IMR-90 (cell line): ENCODE measurements around the gene NDEL1. TPM values are rescaled to one million over a fixed set of nuclear protein-coding genes. Genes with fewer than 3 reads are reported as not detected.

Experiments
- ATAC-seq: fragments of 200-7000 bp; cut with Tn5 transposase; 2 replicates; pipeline ENCODE4 v1.9.1; 2020; ENCODE audit warnings: low read depth, mild to moderate bottlenecking, moderate library complexity
- BruUV-seq: library from RNA; stranded (reverse); fragments of 400-500 nt; replicated peaks from 2 replicates; lab custom pipeline; 2021; lab: Mats Ljungman, UMichigan
- CTCF ChIA-PET: fragments of 300-600 bp; formaldehyde crosslinking; extraction: SDS; loops from one replicate; lab custom pipeline; 2021; ENCODE audit warnings: antibody characterized with exemption; lab: Yijun Ruan, JAX
- POLR2A ChIA-PET: fragments of 300-600 bp; sonication (Branson Sonifier 250); formaldehyde crosslinking; loops from one replicate; lab custom pipeline; 2022; ENCODE audit warnings: antibody characterized with exemption; ENCODE audit not compliant: unreplicated experiment; lab: Charles Lee
- DNase-seq: peaks from one replicate; pipeline ENCODE4 v3.0.0; 2013
- H2AFZ ChIP-seq: replicated peaks from 2 replicates; pipeline ENCODE3; 2013; ENCODE audit warnings: low read length, mild to moderate bottlenecking; ENCODE audit not compliant: poor library complexity
- H2AK5ac ChIP-seq: 2 replicates; pipeline ENCODE4 v1.6.1; 2013; ENCODE audit warnings: low read depth, low read length, inconsistent platforms
- H2AK9ac ChIP-seq: replicated peaks from 2 replicates; pipeline ENCODE3; 2013; ENCODE audit warnings: mild to moderate bottlenecking, low read depth, low read length, moderate library complexity; ENCODE audit not compliant: poor library complexity
- H2BK120ac ChIP-seq: 2 replicates; pipeline ENCODE4 v1.6.1; 2013; ENCODE audit warnings: low read depth, low read length, inconsistent platforms
- H2BK15ac ChIP-seq: 3 replicates; pipeline ENCODE4 v1.6.1; 2013; ENCODE audit warnings: low read depth, low read length, inconsistent platforms
- H2BK20ac ChIP-seq: 2 replicates; pipeline ENCODE4 v1.6.1; 2013; ENCODE audit warnings: low read depth, mild to moderate bottlenecking, inconsistent platforms, low read length, moderate library complexity
- H2BK5ac ChIP-seq: 2 replicates; pipeline ENCODE4 v1.6.1; 2013; ENCODE audit warnings: mild to moderate bottlenecking, low read depth, low read length, inconsistent platforms; ENCODE audit not compliant: poor library complexity, severe bottlenecking
- H3K14ac ChIP-seq: replicated peaks from 2 replicates; pipeline ENCODE4 v1.6.1; 2013; ENCODE audit warnings: low read depth, low read length, inconsistent platforms
- H3K18ac ChIP-seq: 2 replicates; pipeline ENCODE4 v1.6.1; 2013; ENCODE audit warnings: low read depth, low read length, control low read depth
- H3K23ac ChIP-seq: 2 replicates; pipeline ENCODE4 v1.6.1; 2013; ENCODE audit warnings: low read depth, low read length, inconsistent platforms
- H3K27ac ChIP-seq: 2 replicates; pipeline ENCODE4 v1.5.1; 2013; ENCODE audit warnings: mild to moderate bottlenecking, control low read depth, low read length; ENCODE audit not compliant: insufficient read depth
- H3K27me3 ChIP-seq: 2 replicates; pipeline ENCODE4 v1.6.1; 2013; ENCODE audit warnings: low read length; ENCODE audit not compliant: control insufficient read depth, insufficient read depth
- H3K36me3 ChIP-seq: 2 replicates; pipeline ENCODE4 v1.6.1; 2013; ENCODE audit warnings: low read length, mixed read lengths; ENCODE audit not compliant: control insufficient read depth, insufficient read depth
- H3K4ac ChIP-seq: 2 replicates; pipeline ENCODE4 v1.6.1; 2013; ENCODE audit warnings: low read depth, low read length, inconsistent platforms
- H3K4me1 ChIP-seq: 2 replicates; pipeline ENCODE4 v1.6.1; 2013; ENCODE audit warnings: low read length, mixed read lengths; ENCODE audit not compliant: control insufficient read depth, insufficient read depth
- H3K4me2 ChIP-seq: 2 replicates; pipeline ENCODE4 v1.6.1; 2013; ENCODE audit warnings: low read depth, mild to moderate bottlenecking, control low read depth, low read length, moderate library complexity
- H3K4me3 ChIP-seq: 2 replicates; pipeline ENCODE4 v1.5.1; 2013; ENCODE audit warnings: low read depth, mild to moderate bottlenecking, control low read depth, low read length, moderate library complexity; ENCODE audit not compliant: insufficient read depth
- H3K56ac ChIP-seq: 2 replicates; pipeline ENCODE4 v1.6.1; 2013; ENCODE audit warnings: low read length, inconsistent platforms; ENCODE audit not compliant: insufficient read depth; ENCODE audit errors: extremely low read depth
- H3K79me1 ChIP-seq, 2 experiments: 2 replicates each; pipeline ENCODE4 v1.6.1; 2013; ENCODE audit warnings: low read length in 2 of 2, inconsistent platforms in 1 of 2, low read depth in 1 of 2
- H3K9ac ChIP-seq: 2 replicates; pipeline ENCODE4 v1.6.1; 2013; ENCODE audit warnings: low read depth, low read length, control low read depth
- H3K9me1 ChIP-seq: 2 replicates; pipeline ENCODE4 v1.6.1; 2013; ENCODE audit warnings: low read length, inconsistent platforms; ENCODE audit not compliant: insufficient read depth
- H3K9me3 ChIP-seq: 2 replicates; pipeline ENCODE4 v1.6.1; 2013; ENCODE audit warnings: low read length; ENCODE audit not compliant: control insufficient read depth, insufficient read depth
- H4K20me1 ChIP-seq: 2 replicates; pipeline ENCODE4 v1.6.1; 2013; ENCODE audit warnings: low read length, inconsistent platforms; ENCODE audit not compliant: insufficient read depth
- H4K5ac ChIP-seq: 2 replicates; pipeline ENCODE4 v1.6.1; 2013; ENCODE audit warnings: mild to moderate bottlenecking, low read depth, low read length, control low read depth
- H4K8ac ChIP-seq, 2 experiments: 2 replicates each; pipeline ENCODE4 v1.6.1; 2013; ENCODE audit warnings: low read depth in 2 of 2, low read length in 2 of 2, control low read depth in 1 of 2, inconsistent platforms in 1 of 2
- H4K91ac ChIP-seq: 2 replicates; pipeline ENCODE4 v1.6.1; 2013; ENCODE audit warnings: low read depth, low read length, inconsistent platforms; ENCODE audit not compliant: insufficient read depth
- BHLHE40 ChIP-seq: fragments of 150-350 bp; IDR thresholded peaks from 2 replicates; pipeline ENCODE4 v1.6.1; 2016; ENCODE audit warnings: mild to moderate bottlenecking, low read depth, low read length
- CEBPB ChIP-seq: IDR thresholded peaks from 2 replicates; pipeline ENCODE4 v1.6.1; 2012; ENCODE audit warnings: low read depth, low read length, improper control_type of control experiment
- CHD1 ChIP-seq: IDR thresholded peaks from 2 replicates; pipeline ENCODE4 v1.6.1; 2012; ENCODE audit warnings: low read depth, low read length, improper control_type of control experiment
- FOS ChIP-seq: fragments of 150-350 bp; IDR thresholded peaks from 2 replicates; pipeline ENCODE4 v1.6.1; 2016; ENCODE audit warnings: low read depth, low read length
- MAFK ChIP-seq: IDR thresholded peaks from 2 replicates; pipeline ENCODE4 v1.6.1; 2012; ENCODE audit warnings: low read depth, low read length, improper control_type of control experiment
- MAZ ChIP-seq: IDR thresholded peaks from 2 replicates; pipeline ENCODE4 v1.6.1; 2012; ENCODE audit warnings: low read depth, mild to moderate bottlenecking, low read length, improper control_type of control experiment, moderate library complexity, borderline replicate concordance
- MXI1 ChIP-seq: IDR thresholded peaks from 2 replicates; pipeline ENCODE4 v1.6.1; 2012; ENCODE audit warnings: low read depth, mild to moderate bottlenecking, low read length, moderate library complexity, borderline replicate concordance
- NFE2L2 ChIP-seq: fragments of 150-350 bp; IDR thresholded peaks from 2 replicates; pipeline ENCODE4 v1.6.1; 2016; ENCODE audit warnings: low read depth, mild to moderate bottlenecking, low read length
- POLR2A ChIP-seq: IDR thresholded peaks from 2 replicates; pipeline ENCODE4 v1.6.1; 2012; ENCODE audit warnings: mild to moderate bottlenecking, low read depth, low read length
- RAD21 ChIP-seq: IDR thresholded peaks from 2 replicates; pipeline ENCODE4 v1.6.1; 2012; ENCODE audit warnings: low read length, improper control_type of control experiment
- RCOR1 ChIP-seq: IDR thresholded peaks from 2 replicates; pipeline ENCODE4 v1.6.1; 2012; ENCODE audit warnings: mild to moderate bottlenecking, low read length, improper control_type of control experiment; ENCODE audit not compliant: insufficient replicate concordance
- RFX5 ChIP-seq: IDR thresholded peaks from 2 replicates; pipeline ENCODE4 v1.8.0; 2012; ENCODE audit warnings: low read depth, mild to moderate bottlenecking, low read length, moderate library complexity
- SMC3 ChIP-seq: fragments of 150-350 bp; IDR thresholded peaks from 2 replicates; pipeline ENCODE4 v1.6.1; 2016; ENCODE audit warnings: low read depth, mild to moderate bottlenecking, antibody characterized with exemption, low read length, moderate library complexity
- whole genome bisulfite sequencing, 2 experiments: methylation state at CpG; one replicate each; pipeline versions ENCODE4 v1.1.5 to v1.1.7; 2013; ENCODE audit warnings: missing lambda C conversion rate in 2 of 2; ENCODE audit not compliant: insufficient read length in 1 of 2; ENCODE audit errors: extremely low coverage in 2 of 2; 5-methylcytosine and 5-hydroxymethylcytosine counted together
- dilution Hi-C: fragments of 300-500 bp; cut with HindIII; formaldehyde crosslinking; loops from one replicate; pipeline ENCODE4 v1.14.3; 2018; ENCODE audit warnings: low sequenced_read_pairs; ENCODE audit not compliant: unreplicated experiment
- in situ Hi-C: fragments of 300-500 bp; cut with MboI; formaldehyde crosslinking; loops from 3 replicates; pipeline ENCODE4 v1.14.3; 2019; ENCODE audit warnings: low sequenced_read_pairs, inconsistent platforms, mixed read lengths
- intact Hi-C: fragments of 100-400 bp; cut with micrococcal nuclease; formaldehyde crosslinking; loops from 2 replicates; pipeline ENCODE4 v1.10.0; 2022
- polyA plus RNA-seq, 3 experiments: library from polyadenylated mRNA; depleted of rRNA; stranded (reverse); fragments of >200 nt; gene quantifications; 2 replicates each; pipeline ENCODE4 v1.2.3, GENCODE V29; 2012; ENCODE audit warnings: low replicate concordance in 1 of 3
- total RNA-seq: library from RNA; depleted of rRNA; stranded (reverse); fragments of >200 nt; gene quantifications from 2 replicates; pipeline ENCODE4 v1.2.3, GENCODE V29; 2012
- TF ChIP-seq, protein P1 (sequence below): fragments of 150-350 bp; IDR thresholded peaks from 2 replicates; pipeline ENCODE4 v1.6.1; 2016; ENCODE audit warnings: low read depth, mild to moderate bottlenecking, low read length, moderate library complexity, borderline replicate concordance
- TF ChIP-seq, protein P2 (sequence below): fragments of 150-350 bp; IDR thresholded peaks from 2 replicates; pipeline ENCODE4 v1.6.1; 2017; ENCODE audit warnings: mild to moderate bottlenecking, antibody characterized with exemption, low read length, low read depth
- TF ChIP-seq, protein P3 (sequence below): conservative IDR thresholded peaks from 2 replicates; pipeline ENCODE4 v1.5.1; 2012; ENCODE audit warnings: mild to moderate bottlenecking, low read depth, low read length, improper control_type of control experiment

Gene NDEL1
- total and polyA plus RNA-seq, 2 of the 4 experiments (the other 2 are of a cell fraction), result 28.9 to 95.6 TPM

DNA sequence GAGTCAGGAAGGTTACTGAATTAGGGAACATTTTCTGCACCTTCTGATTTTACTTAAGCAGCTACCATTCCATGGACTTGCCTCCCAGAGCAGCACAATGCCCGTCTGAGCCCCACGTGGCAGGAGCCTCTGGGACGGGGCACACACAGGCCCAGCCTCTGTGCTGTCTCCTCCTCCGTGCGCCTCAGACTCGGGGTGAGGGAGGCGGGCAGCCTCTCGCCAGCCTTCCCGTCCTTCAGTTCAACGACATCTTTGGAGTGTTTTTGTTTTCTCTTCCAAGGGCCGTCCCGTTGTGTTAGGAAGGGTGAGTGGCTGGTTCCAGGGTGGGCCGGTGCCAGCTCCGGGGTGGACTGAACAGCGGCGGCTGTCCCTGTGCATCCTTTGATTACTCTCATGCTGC is 31.8 kb downstream of the NDEL1 start:
- Histone ChIP-seq H3K4me2 (no peak overlapping the region), H4K91ac (no peak overlapping the region), H3K36me3 (peaks cover 64% of the 10 kb centered on the region), H2BK20ac (no peak overlapping the region), H3K9ac (no peak overlapping the region), H2AK9ac (peak overlapping the region; percentile 75), H2AK5ac (no peak overlapping the region), H2BK15ac (no peak overlapping the region), H3K56ac (no peak overlapping the region), H3K27ac (no peak overlapping the region), H4K8ac (no peak overlapping the region), H3K4ac (no peak overlapping the region), H4K5ac (no peak overlapping the region), H3K18ac (no peak overlapping the region), H2BK120ac (no peak overlapping the region), H3K9me3 (no peaks in the 10 kb centered on the region), H3K14ac (no peak overlapping the region), H3K23ac (no peak overlapping the region; the same call in 1 of the 2 replicates), H3K4me3 (no peak overlapping the region), H2BK5ac (no peak overlapping the region), H3K27me3 (no peaks in the 10 kb centered on the region), H3K9me1 (peaks cover 12% of the 10 kb centered on the region; the same call in 1 of the 2 replicates), H4K20me1 (peaks cover 87% of the 10 kb centered on the region), H3K79me1 (peaks cover 28 to 87% of the 10 kb centered on the region in 2 experiments; a peak in 3 of 4 replicates), H2AFZ (no peak overlapping the region), H3K4me1 (peaks cover 13% of the 10 kb centered on the region; the same call in 1 of the 2 replicates)
- ChIA-PET POLR2A (no interaction called here), CTCF (no interaction called here)
- in situ Hi-C loops (no loop called here), intact Hi-C loops (no loop called here), dilution Hi-C loops (no loop called here)
- BruUV-seq, result TSS peak; percentile 43
- ATAC-seq (no peak), DNase-seq (no peak)
- WGBS, 2 experiments, result 72% methylated on average over 6 of the region's 16 CpGs; no CpG with 5 or more reads in 1 of the 2 experiments
- TF ChIP-seq FOS (no peak), BHLHE40 (no peak), CEBPB (no peak), RCOR1 (no peak), MAZ (no peak), CHD1 (no peak), SMC3 (no peak), MXI1 (no peak), POLR2A (no peak), MAFK (no peak), RAD21 (no peak), NFE2L2 (no peak), RFX5 (no peak)
- TF ChIP-seq, protein P1, sequence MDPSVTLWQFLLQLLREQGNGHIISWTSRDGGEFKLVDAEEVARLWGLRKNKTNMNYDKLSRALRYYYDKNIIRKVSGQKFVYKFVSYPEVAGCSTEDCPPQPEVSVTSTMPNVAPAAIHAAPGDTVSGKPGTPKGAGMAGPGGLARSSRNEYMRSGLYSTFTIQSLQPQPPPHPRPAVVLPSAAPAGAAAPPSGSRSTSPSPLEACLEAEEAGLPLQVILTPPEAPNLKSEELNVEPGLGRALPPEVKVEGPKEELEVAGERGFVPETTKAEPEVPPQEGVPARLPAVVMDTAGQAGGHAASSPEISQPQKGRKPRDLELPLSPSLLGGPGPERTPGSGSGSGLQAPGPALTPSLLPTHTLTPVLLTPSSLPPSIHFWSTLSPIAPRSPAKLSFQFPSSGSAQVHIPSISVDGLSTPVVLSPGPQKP, result no peak
- TF ChIP-seq, protein P2, sequence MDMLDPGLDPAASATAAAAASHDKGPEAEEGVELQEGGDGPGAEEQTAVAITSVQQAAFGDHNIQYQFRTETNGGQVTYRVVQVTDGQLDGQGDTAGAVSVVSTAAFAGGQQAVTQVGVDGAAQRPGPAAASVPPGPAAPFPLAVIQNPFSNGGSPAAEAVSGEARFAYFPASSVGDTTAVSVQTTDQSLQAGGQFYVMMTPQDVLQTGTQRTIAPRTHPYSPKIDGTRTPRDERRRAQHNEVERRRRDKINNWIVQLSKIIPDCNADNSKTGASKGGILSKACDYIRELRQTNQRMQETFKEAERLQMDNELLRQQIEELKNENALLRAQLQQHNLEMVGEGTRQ, result no peak
- TF ChIP-seq, protein P3, sequence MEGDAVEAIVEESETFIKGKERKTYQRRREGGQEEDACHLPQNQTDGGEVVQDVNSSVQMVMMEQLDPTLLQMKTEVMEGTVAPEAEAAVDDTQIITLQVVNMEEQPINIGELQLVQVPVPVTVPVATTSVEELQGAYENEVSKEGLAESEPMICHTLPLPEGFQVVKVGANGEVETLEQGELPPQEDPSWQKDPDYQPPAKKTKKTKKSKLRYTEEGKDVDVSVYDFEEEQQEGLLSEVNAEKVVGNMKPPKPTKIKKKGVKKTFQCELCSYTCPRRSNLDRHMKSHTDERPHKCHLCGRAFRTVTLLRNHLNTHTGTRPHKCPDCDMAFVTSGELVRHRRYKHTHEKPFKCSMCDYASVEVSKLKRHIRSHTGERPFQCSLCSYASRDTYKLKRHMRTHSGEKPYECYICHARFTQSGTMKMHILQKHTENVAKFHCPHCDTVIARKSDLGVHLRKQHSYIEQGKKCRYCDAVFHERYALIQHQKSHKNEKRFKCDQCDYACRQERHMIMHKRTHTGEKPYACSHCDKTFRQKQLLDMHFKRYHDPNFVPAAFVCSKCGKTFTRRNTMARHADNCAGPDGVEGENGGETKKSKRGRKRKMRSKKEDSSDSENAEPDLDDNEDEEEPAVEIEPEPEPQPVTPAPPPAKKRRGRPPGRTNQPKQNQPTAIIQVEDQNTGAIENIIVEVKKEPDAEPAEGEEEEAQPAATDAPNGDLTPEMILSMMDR, result no peak
